ENCODE measurements around the gene PABPC1L2B.
"Not testable (repeated sequence)": the region's sequence is repeated elsewhere in the genome, so short reads cannot be mapped to it uniquely, and the experiment has no call there.

Gene PABPC1L2B

DNA sequence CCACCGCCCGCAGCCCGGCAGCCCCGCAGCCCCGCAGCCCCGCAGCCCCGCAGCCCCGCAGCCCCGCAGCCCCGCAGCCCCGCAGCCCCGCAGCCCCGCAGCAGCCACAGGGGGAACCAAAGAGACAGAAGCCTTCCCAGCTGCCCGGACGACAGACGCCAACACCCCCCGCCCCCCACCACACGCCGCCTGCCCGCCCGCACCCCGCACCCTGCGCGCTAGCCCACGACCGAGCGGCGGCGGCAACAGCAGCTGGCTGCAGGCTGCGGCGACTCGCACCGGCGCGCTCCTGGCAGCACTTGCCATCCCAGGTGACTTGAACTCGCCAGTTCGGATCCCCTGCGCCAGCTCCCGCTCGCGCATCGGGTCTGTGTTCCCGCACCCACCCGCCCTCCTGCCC, at the start of gene PABPC1L2B:
Gene PABPC1L2B (plus strand): TSS at position 207 of the 400 bp plus-strand sequence. CDS start 704 bp downstream, outside the sequence.
- not testable (repeated sequence) for DNase-seq (ENCODE audit: low read depth)

DNA sequence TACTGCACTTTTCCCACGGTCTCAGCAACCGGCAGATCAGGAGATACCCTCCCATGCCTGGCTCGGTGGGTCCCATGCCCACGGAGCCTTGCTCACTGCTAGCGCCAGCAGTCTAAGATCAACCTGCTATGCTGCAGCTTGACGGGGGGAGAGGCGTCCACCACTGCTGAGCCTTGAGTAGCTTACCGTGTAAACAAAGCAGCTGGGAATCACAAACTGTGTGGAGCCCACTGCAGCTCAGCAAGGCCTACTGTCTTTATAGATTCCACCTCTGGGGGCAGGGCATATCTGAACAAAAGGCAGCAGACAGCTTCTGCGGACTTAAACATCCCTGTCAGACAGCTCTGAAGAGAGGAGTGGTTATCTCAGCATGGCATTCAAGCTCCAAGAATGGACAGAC, 42.8 kb upstream of the PABPC1L2B start:
- DNase-seq (ENCODE audit: low read depth), result not testable (repeated sequence)

GRCh38 chrX:72971859-72972258, 30.9 kb upstream of the PABPC1L2B start:
- not testable (repeated sequence) for DNase-seq (ENCODE audit: low read depth)

DNA sequence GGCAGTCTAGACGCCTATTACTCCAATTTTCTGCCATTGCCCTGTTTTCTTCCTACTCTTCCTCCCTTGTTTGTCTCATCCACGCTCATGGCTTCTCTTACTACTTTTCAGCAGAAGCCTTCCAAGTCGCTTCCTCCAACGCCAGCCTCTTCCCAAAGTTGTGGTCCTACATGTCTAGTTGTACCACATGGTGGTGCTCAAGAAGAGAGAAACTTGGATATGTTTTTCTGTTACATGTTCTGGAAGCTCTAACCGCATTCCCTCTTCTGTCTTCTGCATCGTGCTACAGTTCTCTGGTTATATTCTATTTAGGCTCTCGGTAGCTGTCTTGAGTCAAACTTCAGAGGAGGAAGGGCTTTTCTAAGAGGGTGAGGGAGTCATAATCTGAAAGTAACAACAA, 27.9 kb upstream of the PABPC1L2B start:
- not testable (repeated sequence) for DNase-seq (ENCODE audit: low read depth)

DNA sequence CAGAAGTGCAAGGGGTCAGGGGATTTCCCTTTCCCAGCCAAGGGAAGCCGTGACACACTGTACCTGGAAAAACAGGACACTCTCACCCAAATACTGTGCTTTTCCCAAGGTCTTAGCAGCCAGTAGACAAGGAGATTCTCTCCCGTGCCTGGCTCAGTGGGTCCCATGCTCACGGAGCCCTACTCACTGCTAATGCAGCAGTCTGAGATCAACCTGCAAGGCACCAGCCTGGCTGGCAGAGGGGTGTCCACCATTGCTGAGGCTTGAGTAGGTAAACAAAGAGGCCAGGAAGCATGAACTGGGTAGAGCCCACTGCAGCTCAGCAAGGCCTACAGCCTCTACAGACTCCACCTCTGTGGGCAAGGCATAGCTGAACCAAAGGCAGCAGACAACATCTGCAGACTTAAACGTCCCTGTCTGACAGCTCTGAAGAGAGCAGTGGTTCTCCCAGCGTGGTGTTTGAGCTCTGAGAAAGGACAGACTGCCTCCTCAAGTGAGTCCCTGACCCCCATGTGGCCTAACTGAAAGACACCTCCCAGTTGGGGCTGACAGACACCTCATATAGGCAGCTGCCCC, 21.8 kb upstream of the PABPC1L2B start:
- DNase-seq (ENCODE audit: low read depth), result not testable (repeated sequence)

DNA sequence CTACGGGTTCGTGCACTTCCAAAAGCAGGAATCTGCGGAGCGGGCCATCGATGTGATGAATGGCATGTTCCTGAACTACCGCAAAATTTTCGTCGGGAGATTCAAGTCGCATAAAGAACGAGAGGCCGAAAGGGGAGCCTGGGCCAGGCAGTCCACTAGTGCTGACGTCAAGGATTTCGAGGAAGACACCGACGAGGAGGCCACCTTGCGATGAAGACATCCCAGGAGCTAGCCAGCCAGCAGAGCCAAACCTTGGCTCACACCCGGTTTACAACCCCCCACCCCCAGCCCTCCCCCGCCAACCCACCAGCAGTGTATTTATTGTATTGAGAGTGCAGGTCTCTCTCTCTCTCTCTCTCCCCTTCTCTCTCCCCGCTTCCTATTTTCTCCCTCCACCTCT, 1.3 kb downstream of the PABPC1L2B start:
- not testable (repeated sequence) for DNase-seq (ENCODE audit: low read depth)

GRCh38 chrX:73021361-73022092, 18.8 kb downstream of the PABPC1L2B start:
- no peak for DNase-seq (ENCODE audit: low read depth)

GRCh38 chrX:73022093-73022445, 19.3 kb downstream of the PABPC1L2B start:
- not testable (repeated sequence) for DNase-seq (ENCODE audit: low read depth)

GRCh38 chrX:73028876-73029275, 26.1 kb downstream of the PABPC1L2B start:
- DNase-seq (ENCODE audit: low read depth), result no peak
